ENCODE data around the gene BTNL3.
"Not testable (repeated sequence)": the region's sequence is repeated elsewhere in the genome, so short reads cannot be mapped to it uniquely, and the experiment has no call there.

The BTNL3 gene

GRCh38 chr5:180988592-180988991 is at the start of gene BTNL3:
Gene BTNL3 (plus strand): TSS chr5:180988846. CDS start chr5:180989029, 183 bp downstream.
- DNase-seq (ENCODE audit: low spot score): no peak

DNA sequence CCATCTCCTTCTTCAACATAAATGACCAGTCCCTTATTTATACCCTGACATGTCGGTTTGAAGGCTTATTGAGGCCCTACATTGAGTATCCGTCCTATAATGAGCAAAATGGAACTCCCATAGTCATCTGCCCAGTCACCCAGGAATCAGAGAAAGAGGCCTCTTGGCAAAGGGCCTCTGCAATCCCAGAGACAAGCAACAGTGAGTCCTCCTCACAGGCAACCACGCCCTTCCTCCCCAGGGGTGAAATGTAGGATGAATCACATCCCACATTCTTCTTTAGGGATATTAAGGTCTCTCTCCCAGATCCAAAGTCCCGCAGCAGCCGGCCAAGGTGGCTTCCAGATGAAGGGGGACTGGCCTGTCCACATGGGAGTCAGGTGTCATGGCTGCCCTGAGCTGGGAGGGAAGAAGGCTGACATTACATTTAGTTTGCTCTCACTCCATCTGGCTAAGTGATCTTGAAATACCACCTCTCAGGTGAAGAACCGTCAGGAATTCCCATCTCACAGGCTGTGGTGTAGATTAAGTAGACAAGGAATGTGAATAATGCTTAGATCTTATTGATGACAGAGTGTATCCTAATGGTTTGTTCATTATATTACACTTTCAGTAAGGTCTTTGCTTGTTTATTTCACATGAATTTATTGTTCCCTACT is 38.2 kb upstream of the BTNL3 start:
- DNase-seq (ENCODE audit: low spot score): no peak

- no peak for DNase-seq (ENCODE audit: low spot score)
Measured at GRCh38 chr5:180959661-180960060, 29.0 kb upstream of the BTNL3 start.

GRCh38 chr5:180960209-180960608 is 28.4 kb upstream of the BTNL3 start:
- DNase-seq (ENCODE audit: low spot score): no peak

DNA sequence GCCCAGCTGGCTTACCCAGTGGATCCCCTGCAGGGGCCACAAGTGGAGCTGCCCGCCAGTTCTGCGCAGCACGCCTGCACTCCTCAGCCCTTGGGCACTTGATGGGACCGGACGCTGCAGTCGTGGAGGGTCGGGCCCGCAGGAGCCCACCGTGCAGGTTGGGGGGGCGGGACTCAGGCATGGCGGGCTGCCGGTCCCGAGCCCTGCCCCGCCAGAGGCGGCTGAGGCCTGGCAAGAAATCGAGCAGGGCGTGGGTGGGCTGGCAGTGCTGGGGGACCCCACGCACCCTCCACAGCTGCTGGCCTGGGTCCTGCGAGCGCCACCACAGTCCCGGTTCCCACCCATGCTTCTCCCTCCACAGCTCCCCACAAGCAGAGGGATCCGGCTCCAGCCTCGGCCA is 19.2 kb upstream of the BTNL3 start:
- DNase-seq (ENCODE audit: low spot score): no peak

DNA sequence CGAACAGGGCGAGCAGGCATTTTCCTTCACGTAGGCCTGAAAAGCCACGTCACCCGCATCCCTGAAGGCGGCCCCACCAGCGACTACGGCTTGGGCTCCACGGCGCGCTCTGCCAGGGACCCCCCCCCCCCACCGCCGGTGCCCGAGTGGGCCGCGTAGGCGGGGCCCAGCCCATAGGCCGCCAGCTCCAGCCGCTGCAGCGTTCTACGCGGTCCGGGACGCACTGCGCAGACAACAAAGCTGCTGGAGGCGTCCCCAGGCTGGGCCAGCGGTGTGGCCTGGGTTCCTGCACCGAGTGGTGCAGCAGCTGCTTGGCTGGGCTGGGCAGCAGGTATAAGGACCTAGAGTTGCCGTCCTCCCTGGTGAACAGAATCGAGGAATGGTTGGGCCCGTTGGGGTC is 18.3 kb upstream of the BTNL3 start:
- DNase-seq (ENCODE audit: low spot score): no peak

DNA sequence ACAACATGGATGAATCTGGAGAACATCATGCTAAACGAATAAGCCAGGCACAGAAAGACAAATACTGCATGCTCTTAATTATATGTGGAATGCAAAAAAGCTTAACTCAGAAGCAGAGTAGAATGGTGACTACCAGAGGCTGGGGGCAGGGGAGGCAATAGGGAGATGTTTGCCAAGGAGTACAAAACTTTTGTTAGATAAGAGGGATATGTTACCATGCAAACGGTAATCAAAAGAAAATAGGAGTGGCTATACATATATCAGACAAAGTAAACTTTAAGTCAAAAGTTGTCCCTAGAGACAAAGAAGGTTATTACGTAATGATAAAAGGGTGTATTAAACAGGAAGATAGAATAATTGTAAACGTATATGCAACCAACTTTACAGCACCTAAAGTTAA is 17.8 kb upstream of the BTNL3 start:
- DNase-seq (ENCODE audit: low spot score): no peak

- DNase-seq (ENCODE audit: low spot score): no peak
Measured at GRCh38 chr5:180974612-180975315, 13.9 kb upstream of the BTNL3 start.

DNA sequence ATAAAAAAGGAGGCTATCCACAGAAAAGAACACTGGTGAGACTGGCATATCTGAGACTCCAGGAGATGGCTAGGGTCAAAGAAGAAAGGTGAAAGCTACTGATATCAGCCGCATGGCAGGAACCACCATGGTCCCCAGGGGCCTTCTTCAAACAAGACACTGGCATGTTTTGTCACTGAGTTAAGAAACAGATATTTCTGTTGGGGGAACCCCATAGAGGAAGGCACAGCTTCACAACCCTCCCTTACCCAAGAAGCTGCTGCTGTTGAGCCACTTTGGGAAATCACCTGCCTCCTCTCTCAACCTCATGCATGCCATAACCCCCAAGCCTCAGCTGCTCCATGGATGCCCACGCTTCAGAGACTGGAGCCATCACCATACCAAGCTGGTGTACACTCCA is 13.3 kb upstream of the BTNL3 start:
- DNase-seq (ENCODE audit: low spot score): no peak

- DNase-seq (ENCODE audit: low spot score): no peak
Measured at GRCh38 chr5:180976518-180976917, 12.1 kb upstream of the BTNL3 start.

DNA sequence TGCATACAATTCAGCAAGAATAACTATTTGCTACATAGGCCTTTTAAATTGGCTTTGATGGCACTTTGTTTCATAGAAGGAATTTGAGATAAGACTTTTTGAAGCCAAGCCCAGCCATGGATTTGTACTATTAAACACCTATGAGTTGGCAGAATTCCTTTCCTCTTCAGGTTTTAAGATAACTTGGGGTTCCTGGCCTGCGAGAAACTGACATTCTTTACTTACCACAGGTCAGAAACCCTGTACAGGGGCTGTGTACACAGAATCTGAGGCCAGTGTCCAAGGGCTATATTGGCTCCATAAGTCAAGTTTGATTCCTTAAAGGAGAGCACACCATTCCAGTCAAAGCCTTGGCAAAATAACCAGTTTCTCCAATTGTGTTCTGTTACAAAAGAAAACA is 10.8 kb upstream of the BTNL3 start:
- DNase-seq (ENCODE audit: low spot score): no peak

DNA sequence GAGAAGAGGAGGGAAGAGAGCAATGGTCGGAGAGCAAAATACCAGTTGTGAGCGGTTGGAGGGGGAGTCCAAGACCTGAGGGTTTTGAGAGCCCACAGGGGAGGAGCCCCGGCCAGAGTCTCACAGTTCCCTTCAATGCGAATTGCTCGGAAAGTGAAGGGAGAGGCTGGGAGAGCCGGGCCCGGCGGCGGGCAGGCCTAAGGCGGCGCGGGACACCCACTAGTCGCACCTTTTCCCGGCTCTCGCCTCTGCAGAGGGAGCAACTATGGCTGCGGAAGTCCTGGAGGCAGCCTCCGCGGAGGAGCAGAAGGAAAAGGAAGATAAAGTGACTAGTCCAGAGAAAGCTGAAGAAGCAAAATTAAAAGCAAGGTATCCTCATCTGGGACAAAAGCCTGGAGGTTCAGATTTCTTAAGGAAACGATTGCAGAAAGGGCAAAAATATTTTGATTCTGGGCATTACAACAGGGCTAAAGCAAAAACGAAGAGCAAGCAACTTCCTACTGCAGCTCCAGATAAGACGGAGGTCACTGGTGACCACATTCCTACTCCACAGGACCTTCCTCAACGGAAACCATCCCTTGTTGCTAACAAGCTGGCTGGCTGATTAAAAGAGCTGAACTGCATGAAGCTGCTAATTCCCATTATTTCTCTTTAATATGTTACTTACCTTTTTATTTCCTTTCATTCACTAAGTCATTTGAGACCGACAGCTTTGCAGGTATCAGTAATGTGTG is 6.5 kb upstream of the BTNL3 start:
- no peak for DNase-seq (ENCODE audit: low spot score)

DNA sequence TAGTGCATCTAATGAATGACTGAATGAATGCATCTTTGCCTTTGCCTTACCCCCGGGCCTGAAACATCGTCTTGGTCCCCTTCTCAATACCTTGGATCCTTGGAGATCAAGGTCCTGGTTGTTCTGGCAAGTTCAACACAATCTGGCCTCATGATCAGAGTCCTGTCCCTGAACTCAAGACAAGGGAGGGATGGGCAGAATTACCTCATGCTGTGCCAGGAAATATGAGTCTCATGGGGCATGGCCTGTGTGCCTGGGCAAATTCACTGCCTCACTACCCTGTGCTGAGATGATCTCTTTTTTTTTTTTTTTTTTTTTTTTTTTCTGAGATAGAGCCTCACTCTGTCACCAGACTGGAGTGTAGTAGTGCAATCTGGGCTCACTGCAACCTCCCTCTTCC is 630 bp upstream of the BTNL3 start:
- DNase-seq (ENCODE audit: low spot score): no peak

DNA sequence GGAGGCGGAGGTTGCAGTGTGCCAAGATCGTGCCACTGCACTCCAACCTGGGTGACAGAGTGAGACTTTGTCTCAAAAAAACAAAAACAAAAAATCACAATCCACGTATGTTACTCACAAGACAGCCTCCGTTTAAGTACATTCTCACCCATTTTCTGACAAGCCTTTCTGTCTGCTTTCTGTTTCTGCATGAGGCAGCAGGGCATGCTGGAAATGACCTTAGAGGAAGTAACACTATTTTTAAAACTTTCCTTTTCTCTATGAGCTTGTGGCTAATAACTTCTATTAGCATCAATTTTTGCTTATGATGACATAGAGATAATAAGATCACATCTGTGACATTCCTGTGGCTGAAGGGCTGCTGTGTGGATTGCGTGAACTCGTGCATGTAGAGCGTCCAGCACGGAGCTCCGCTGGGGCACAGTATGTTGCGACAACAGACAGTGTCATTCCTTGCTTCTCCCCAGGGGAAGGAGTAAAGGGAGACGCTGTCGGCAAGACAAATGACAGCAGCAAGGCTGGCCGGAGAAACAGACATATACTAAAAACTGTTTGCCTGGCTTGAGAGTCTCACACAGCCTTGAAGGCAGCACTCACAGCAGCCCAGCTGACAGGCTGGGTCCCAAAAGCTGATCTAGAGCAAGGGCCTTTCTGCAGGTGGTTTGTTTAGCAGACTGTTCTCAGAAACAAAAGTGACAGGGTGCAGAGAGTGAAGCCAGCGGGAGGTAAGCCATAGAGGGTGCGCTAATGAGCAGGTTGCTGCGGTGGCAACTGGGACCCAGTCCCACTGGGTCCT is 1.6 kb downstream of the BTNL3 start:
- no peak for DNase-seq (ENCODE audit: low spot score)

DNA sequence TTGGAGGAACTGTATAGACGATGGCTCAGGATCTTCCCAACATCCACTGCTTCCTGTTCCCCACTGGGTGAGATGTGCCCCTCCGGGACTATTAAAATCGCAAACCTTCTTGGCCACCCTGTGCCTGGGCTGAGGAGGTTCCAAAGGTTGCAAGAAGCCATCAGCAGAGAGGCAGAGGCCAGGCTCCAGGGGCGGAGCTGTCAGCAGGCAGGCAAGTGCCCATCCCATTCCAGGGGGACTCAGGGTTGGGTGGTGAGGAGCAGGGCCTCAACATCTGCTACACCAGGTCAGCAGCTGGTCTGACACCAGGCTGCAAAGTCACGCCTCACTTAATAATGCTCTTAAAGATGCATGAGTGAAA is 2.2 kb downstream of the BTNL3 start:
- DNase-seq (ENCODE audit: low spot score): no peak

DNA sequence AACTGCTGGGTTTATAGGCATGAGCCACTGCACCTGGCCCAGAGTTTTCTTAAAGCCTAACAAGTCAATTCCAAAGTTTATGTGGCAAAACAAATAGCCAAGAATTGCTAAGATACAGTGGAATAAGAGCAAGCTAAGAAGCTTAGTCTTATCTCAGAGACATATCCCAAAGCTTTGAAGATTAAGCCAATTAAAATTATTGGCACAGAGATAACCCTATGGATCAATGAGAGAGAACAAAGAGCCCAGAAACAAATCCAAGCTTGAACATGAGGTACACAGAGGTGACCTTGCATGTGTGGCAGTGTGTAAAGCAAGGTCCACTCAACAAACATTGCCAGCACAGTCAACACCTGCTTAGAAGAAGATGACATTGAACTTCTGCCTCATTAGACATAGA is 13.3 kb downstream of the BTNL3 start:
- no peak for DNase-seq (ENCODE audit: low spot score)

- DNase-seq (ENCODE audit: low spot score): no peak
Measured at GRCh38 chr5:181005791-181006190, 17.1 kb downstream of the BTNL3 start.

- DNase-seq (ENCODE audit: low spot score): no peak
Measured at GRCh38 chr5:181008136-181008535, 19.5 kb downstream of the BTNL3 start.

DNA sequence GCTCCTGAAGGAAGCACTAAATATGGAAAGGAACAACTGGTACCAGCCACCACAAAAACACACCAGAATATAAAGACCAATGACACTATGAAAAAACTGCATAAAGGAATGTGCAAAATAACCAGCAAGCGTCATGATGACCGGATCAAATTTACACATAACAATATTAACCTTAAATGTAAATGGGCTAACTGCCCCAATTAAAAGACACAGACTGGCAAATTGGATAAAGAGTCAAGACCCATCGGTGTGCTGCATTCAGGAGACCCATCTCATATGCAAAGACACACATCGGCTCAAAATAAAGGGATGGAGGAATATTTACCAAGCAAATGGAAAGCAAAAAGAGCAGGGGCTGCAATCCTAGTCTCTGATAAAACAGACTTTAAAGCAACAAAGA is 21.4 kb downstream of the BTNL3 start:
- not testable (repeated sequence) for DNase-seq (ENCODE audit: low spot score)

- DNase-seq (ENCODE audit: low spot score): not testable (repeated sequence)
Measured at GRCh38 chr5:181014654-181015053, 26.0 kb downstream of the BTNL3 start.

- not testable (repeated sequence) for DNase-seq (ENCODE audit: low spot score)
Measured at GRCh38 chr5:181017448-181017847, 28.8 kb downstream of the BTNL3 start.

GRCh38 chr5:181020688-181021087 is 32.0 kb downstream of the BTNL3 start:
- no peak for DNase-seq (ENCODE audit: low spot score)

Data from AG08395 (cell line).